Ovary (tissue), 9 donors: ENCODE measurements around the gene MDFI. TPM values are rescaled to one million over a fixed set of nuclear protein-coding genes. Genes with fewer than 3 reads are reported as not detected.

Source experiments
- DNase-seq, 5 donors: peaks; one replicate each; pipeline ENCODE4 v3.0.0-alpha.2; 2019 to 2020
- H3K27ac ChIP-seq, 2 donors: fragments of 200-600 bp; one replicate each; pipeline versions ENCODE4 v1.5.1 to v1.8.0; 2019 to 2022
- H3K27me3 ChIP-seq: fragments of 200-600 bp; one replicate; pipeline ENCODE4 v1.8.0; 2022
- H3K36me3 ChIP-seq: fragments of 200-600 bp; sonication (generic); one replicate; pipeline ENCODE4 v1.5.1; 2019
- H3K4me1 ChIP-seq: one replicate; pipeline ENCODE4 v1.8.1; 2013; ENCODE audit warnings: mild to moderate bottlenecking, moderate library complexity; ENCODE audit not compliant: insufficient read depth
- H3K4me3 ChIP-seq: fragments of 200-600 bp; sonication (generic); one replicate; pipeline ENCODE4 v1.5.1; 2017
- H3K9me3 ChIP-seq, 2 donors: fragments of 200-600 bp in 1 of 2; sonication (generic) in 1 of 2; one replicate each; pipeline versions ENCODE4 v1.5.1 to v1.8.1; 2013 to 2019; ENCODE audit warnings: mild to moderate bottlenecking in 1 of 2, moderate library complexity in 1 of 2
- EP300 ChIP-seq: sonication (generic); formaldehyde crosslinking; IDR thresholded peaks from one replicate; pipeline ENCODE4 v1.6.1; 2017; ENCODE audit warnings: antibody characterized with exemption
- POLR2A ChIP-seq: fragments of 450-650 bp; IDR thresholded peaks from one replicate; pipeline ENCODE4 v1.6.1; 2017; ENCODE audit warnings: antibody characterized with exemption, mild to moderate bottlenecking, moderate library complexity
- WGBS, 3 donors: extraction: QIAGEN DNeasy Blood & Tissue Kit in 1 of 3; methylation state at CpG; one replicate each; pipeline versions ENCODE4 v1.1.5 to v1.1.7; 2013 to 2017; 5-methylcytosine and 5-hydroxymethylcytosine counted together
- intact Hi-C, 4 donors: fragments of 100-400 bp; cut with DNase I; formaldehyde crosslinking; loops; one replicate each; pipeline versions ENCODE4 v1.11.0 to v1.15.1; 2022 to 2023
- polyA plus RNA-seq, 2 donors: library from polyadenylated mRNA; stranded (reverse); fragments of 200-250 nt in 1 of 2; fragments of 350-450 nt in 1 of 2; fragmentation: Illumina TruSeq in 1 of 2; extraction: RNeasy Lipid Tissue Mini Kit (QIAGEN cat#74804) in 1 of 2; gene quantifications; one replicate each; pipeline ENCODE4 v1.2.3, GENCODE V29; 2013 to 2014
- total RNA-seq, 7 donors: library from RNA; depleted of rRNA in 2 of 7; stranded (reverse); fragments of >200 nt in 2 of 7; fragmentation: NEBNext Ultra II Directional in 3 of 7; extraction: Animal tissue kit (Norgen Biotek cat#: 25700) in 3 of 7; gene quantifications; one replicate each; pipeline versions ENCODE4 v1.1.0 to v1.2.4, GENCODE V29; 2016 to 2023
- TF ChIP-seq, protein P1 (sequence below), 3 donors: fragments of 450-650 bp in 2 of 3; fragments of 200-600 bp in 1 of 3; IDR thresholded peaks; one replicate each; pipeline versions ENCODE4 v1.5.1 to v1.8.0; 2016 to 2022; ENCODE audit warnings: antibody characterized with exemption in 3 of 3, mild to moderate bottlenecking in 1 of 3
- donor health status: DM: no; HTN: no; CAD: no; lungs with moderate emphysema.
- donor health status: DM: no; HTN: no; CAD: no.
- donor health status: Bipolar disorder and iron deficiency.
- donor health status: DM: yes; HTN: yes; CAD: no.
- donor health status: DM: no; HTN: no; CAD: no.
- donor health status: DM: yes; HTN: yes; CAD: no.

Gene MDFI
- total and polyA plus RNA-seq, 9 donors = 3.8 to 24.4 (median 20.4) TPM

GRCh38 chr6:41637194-41638001 is 870 bp upstream of the MDFI start:
- H3K4me3 ChIP-seq = peak overlapping the region; percentile 46
- intact Hi-C loops = no loop called here
- WGBS, 3 donors = 11 to 19% (median 16%) methylated on average over 42 to 54 of the region's 54 CpGs
- H3K27ac ChIP-seq = no peak overlapping the region
- no peaks in the 10 kb centered on the region for H3K36me3 ChIP-seq
- H3K9me3 ChIP-seq = no peaks in the 10 kb centered on the region
- TF ChIP-seq, protein P1, sequence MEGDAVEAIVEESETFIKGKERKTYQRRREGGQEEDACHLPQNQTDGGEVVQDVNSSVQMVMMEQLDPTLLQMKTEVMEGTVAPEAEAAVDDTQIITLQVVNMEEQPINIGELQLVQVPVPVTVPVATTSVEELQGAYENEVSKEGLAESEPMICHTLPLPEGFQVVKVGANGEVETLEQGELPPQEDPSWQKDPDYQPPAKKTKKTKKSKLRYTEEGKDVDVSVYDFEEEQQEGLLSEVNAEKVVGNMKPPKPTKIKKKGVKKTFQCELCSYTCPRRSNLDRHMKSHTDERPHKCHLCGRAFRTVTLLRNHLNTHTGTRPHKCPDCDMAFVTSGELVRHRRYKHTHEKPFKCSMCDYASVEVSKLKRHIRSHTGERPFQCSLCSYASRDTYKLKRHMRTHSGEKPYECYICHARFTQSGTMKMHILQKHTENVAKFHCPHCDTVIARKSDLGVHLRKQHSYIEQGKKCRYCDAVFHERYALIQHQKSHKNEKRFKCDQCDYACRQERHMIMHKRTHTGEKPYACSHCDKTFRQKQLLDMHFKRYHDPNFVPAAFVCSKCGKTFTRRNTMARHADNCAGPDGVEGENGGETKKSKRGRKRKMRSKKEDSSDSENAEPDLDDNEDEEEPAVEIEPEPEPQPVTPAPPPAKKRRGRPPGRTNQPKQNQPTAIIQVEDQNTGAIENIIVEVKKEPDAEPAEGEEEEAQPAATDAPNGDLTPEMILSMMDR (IDR thresholded peaks at IDR 0.05) = no peak
- no peak for TF ChIP-seq EP300
- no peak for TF ChIP-seq POLR2A
- H3K27me3 ChIP-seq = no peaks in the 10 kb centered on the region
- no peak for DNase-seq
- H3K4me1 ChIP-seq = peaks cover 3% of the 10 kb centered on the region

GRCh38 chr6:41638935-41639808 is 904 bp downstream of the MDFI start:
- Histone ChIP-seq H3K4me3 (peak overlapping the region; percentile 46), H3K9me3 (no peaks in the 10 kb centered on the region), H3K27me3 (no peaks in the 10 kb centered on the region), H3K27ac (peak overlapping the region; percentile 37 to 70), H3K36me3 (no peaks in the 10 kb centered on the region), H3K4me1 (peaks cover 3% of the 10 kb centered on the region)
- peak; percentile 50 to 73 (median 66) for DNase-seq
- WGBS, 3 donors = 7 to 13% (median 11%) methylated on average over 40 of the region's 40 CpGs
- TF ChIP-seq POLR2A = no peak
- TF ChIP-seq, protein P1 (IDR thresholded peaks at IDR 0.05) = no peak
- no peak for TF ChIP-seq EP300
- intact Hi-C loops = no loop called here

GRCh38 chr6:41639809-41640371 is 1.6 kb downstream of the MDFI start:
- 62 to 66% (median 64%) methylated on average over 8 of the region's 8 CpGs for WGBS, 3 donors
- H3K36me3 ChIP-seq = no peaks in the 10 kb centered on the region
- TF ChIP-seq EP300 (no peak), POLR2A (no peak)
- TF ChIP-seq, protein P1 (IDR thresholded peaks at IDR 0.05) = no peak
- no peaks in the 10 kb centered on the region for H3K27me3 ChIP-seq
- peaks cover 3% of the 10 kb centered on the region for H3K4me1 ChIP-seq
- peak overlapping the region in 1 of 2 donors; percentile 7 for H3K27ac ChIP-seq
- intact Hi-C loops = no loop called here
- peak in 1 of 5 donors; percentile 45 for DNase-seq
- no peaks in the 10 kb centered on the region for H3K9me3 ChIP-seq
- no peak overlapping the region for H3K4me3 ChIP-seq

DNA sequence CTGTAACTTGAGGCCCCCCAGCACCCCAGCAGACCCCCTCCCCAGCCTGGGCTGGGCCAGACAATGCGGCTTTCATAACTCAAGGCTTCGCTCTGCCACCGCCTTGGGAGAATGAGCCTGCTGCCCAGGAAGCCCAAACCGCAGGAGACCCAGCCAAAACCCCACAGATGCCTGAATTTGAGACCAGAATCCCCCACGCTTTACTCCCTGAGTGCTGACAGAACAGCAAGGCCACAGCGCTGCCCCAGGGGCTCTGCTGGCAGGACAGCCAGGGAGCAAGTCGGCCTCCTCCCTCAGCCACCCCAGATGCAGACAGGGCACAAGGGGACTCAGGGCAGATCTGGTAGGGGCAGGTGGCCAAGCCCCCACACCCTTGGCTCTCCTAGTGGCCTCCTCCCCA is 2.2 kb downstream of the MDFI start:
- TF ChIP-seq, protein P1 (IDR thresholded peaks at IDR 0.05) = no peak
- TF ChIP-seq POLR2A (no peak), EP300 (no peak)
- H3K27me3 ChIP-seq = no peaks in the 10 kb centered on the region

More for the DNA sequence above, 2.2 kb downstream of the MDFI start:
- intact Hi-C loops = no loop called here
- no peak for DNase-seq
- Histone ChIP-seq H3K9me3 (no peaks in the 10 kb centered on the region), H3K27ac (no peak overlapping the region), H3K4me3 (no peak overlapping the region), H3K4me1 (peaks cover 3% of the 10 kb centered on the region), H3K36me3 (no peaks in the 10 kb centered on the region)
- WGBS, 3 donors = 65 to 90% (median 86%) methylated on average over 7 of the region's 7 CpGs
